Spleen (tissue), 11 donors: ENCODE results near the gene NPTX1. TPM values are rescaled to one million over a fixed set of nuclear protein-coding genes. Genes with fewer than 3 reads are reported as not detected.

Experiments
- DNase-seq: peaks from one replicate; pipeline ENCODE4 v3.0.0-alpha.2; 2020
- H3K27ac ChIP-seq, 8 donors: fragments of 200-600 bp; sonication (generic) in 7 of 8; 1 replicate in 4 of 8; 2 replicates in 4 of 8; pipeline versions ENCODE4 v1.5.0 to v1.8.0; 2016 to 2021; ENCODE audit warnings: inconsistent platforms in 4 of 8, mild to moderate bottlenecking in 4 of 8, moderate library complexity in 1 of 8
- H3K27me3 ChIP-seq, 7 donors: fragments of 200-600 bp; sonication (generic) in 6 of 7; replicated peaks in 1 of 7; 1 replicate in 4 of 7; 2 replicates in 3 of 7; pipeline versions ENCODE4 v1.5.0 to v1.8.0; 2016 to 2021; ENCODE audit warnings: inconsistent platforms in 3 of 7, mild to moderate bottlenecking in 1 of 7
- H3K36me3 ChIP-seq, 6 donors: fragments of 200-600 bp; sonication (generic) in 5 of 6; 1 replicate in 4 of 6; 2 replicates in 2 of 6; pipeline versions ENCODE4 v1.5.0 to v1.8.0; 2016 to 2021; ENCODE audit warnings: inconsistent platforms in 2 of 6
- H3K4me1 ChIP-seq, 6 donors: fragments of 200-600 bp; sonication (generic) in 5 of 6; 1 replicate in 3 of 6; 2 replicates in 3 of 6; pipeline versions ENCODE4 v1.5.0 to v1.8.0; 2016 to 2021; ENCODE audit warnings: inconsistent platforms in 3 of 6
- H3K4me3 ChIP-seq, 8 donors: fragments of 200-600 bp; sonication (generic) in 7 of 8; 1 replicate in 4 of 8; 2 replicates in 4 of 8; pipeline versions ENCODE4 v1.5.0 to v1.8.0; 2016 to 2021; ENCODE audit warnings: inconsistent platforms in 4 of 8, mild to moderate bottlenecking in 4 of 8, moderate library complexity in 2 of 8
- H3K9me3 ChIP-seq, 8 donors: fragments of 200-600 bp; sonication (generic) in 7 of 8; 1 replicate in 4 of 8; 2 replicates in 4 of 8; pipeline versions ENCODE4 v1.5.0 to v1.8.0; 2016 to 2021; ENCODE audit warnings: inconsistent platforms in 4 of 8
- CTCF ChIP-seq, 11 experiments: fragments of 200-600 bp in 7 of 11; fragments of 450-650 bp in 4 of 11; sonication (generic) in 4 of 11; IDR thresholded peaks in 8 of 11; conservative IDR thresholded peaks in 3 of 11; 1 replicate in 7 of 11; 2 replicates in 4 of 11; pipeline versions ENCODE4 v1.4.0 to v1.8.0; 2016 to 2021; ENCODE audit warnings: antibody characterized with exemption in 11 of 11, inconsistent platforms in 4 of 11, mild to moderate bottlenecking in 1 of 11
- POLR2A ChIP-seq, 3 donors: fragments of 450-650 bp; IDR thresholded peaks; one replicate each; pipeline ENCODE4 v1.5.1; 2017; ENCODE audit warnings: antibody characterized with exemption in 3 of 3, mild to moderate bottlenecking in 1 of 3
- POLR2AphosphoS5 ChIP-seq, 3 donors: sonication (generic); formaldehyde crosslinking; IDR thresholded peaks; one replicate each; pipeline ENCODE4 v1.5.1; 2017; ENCODE audit warnings: antibody characterized with exemption in 3 of 3
- WGBS, 5 donors: extraction: QIAGEN DNeasy Blood & Tissue Kit in 3 of 5; methylation state at CpG; one replicate each; pipeline versions ENCODE4 v1.1.5 to v1.1.7; 2013 to 2018; 5-methylcytosine and 5-hydroxymethylcytosine counted together
- intact Hi-C: fragments of 100-400 bp; cut with DNase I; formaldehyde crosslinking; loops from one replicate; pipeline ENCODE4 v1.15.0; 2023; ENCODE audit warnings: low total_unique reads
- polyA plus RNA-seq, 3 donors: library from polyadenylated mRNA; stranded (reverse); fragments of 200-250 nt; gene quantifications; one replicate each; pipeline ENCODE4 v1.2.1, GENCODE V29; 2013
- total RNA-seq, 7 donors: library from RNA; depleted of rRNA in 3 of 7; stranded (reverse); fragments of >200 nt in 3 of 7; fragmentation: NEBNext Ultra II Directional in 4 of 7; extraction: Animal tissue kit (Norgen Biotek cat#: 25700) in 4 of 7; gene quantifications; one replicate each; pipeline versions ENCODE4 v1.1.0 to v1.2.1, GENCODE V29; 2016 to 2021
- donor health status: healthy with polysubstance abuse.
- donor health status: DM: no; HTN: no; CAD: no; lungs with moderate emphysema.
- donor health status: DM: no; HTN: no; CAD: no.
- donor health status: Bipolar disorder and iron deficiency.
- donor health status: healthy.
- donor health status: DM: no; HTN: no; CAD: no.
- donor health status: DM: yes; HTN: yes; CAD: no.

The NPTX1 gene
- total and polyA plus RNA-seq, 10 donors = 0.04 to 14.0 (median 3.6) TPM

- Histone ChIP-seq H3K9me3 (no peaks in the 10 kb centered on the region), H3K36me3 (no peaks in the 10 kb centered on the region), H3K27ac (no peak overlapping the region), H3K4me1 (peaks cover 3 to 38% (median 11%) of the 10 kb centered on the region in 6 donors), H3K27me3 (peaks cover 0 to 86% (median 0%) of the 10 kb centered on the region in 7 donors), H3K4me3 (no peak overlapping the region)
- no peak for TF ChIP-seq POLR2AphosphoS5 (IDR thresholded peaks at IDR 0.05)
- TF ChIP-seq CTCF (IDR thresholded peaks at IDR 0.05 in 8 of 11, conservative IDR thresholded peaks at IDR 0.05 in 3 of 11) = no peak
- no peak for TF ChIP-seq POLR2A (IDR thresholded peaks at IDR 0.05)
- intact Hi-C loops = no loop called here
- WGBS, 5 donors = 69 to 82% (median 74%) methylated on average over 8 to 9 of the region's 9 CpGs
- DNase-seq = no peak
Measured at GRCh38 chr17:80499560-80499959, 23.2 kb upstream of the NPTX1 start.

- no peak overlapping the region for H3K4me3 ChIP-seq
- no peaks in the 10 kb centered on the region for H3K9me3 ChIP-seq
- H3K27me3 ChIP-seq = peaks cover 0 to 86% (median 0%) of the 10 kb centered on the region in 7 donors
- H3K4me1 ChIP-seq = peaks cover 3 to 38% (median 11%) of the 10 kb centered on the region in 6 donors
- H3K36me3 ChIP-seq = no peaks in the 10 kb centered on the region
- TF ChIP-seq POLR2AphosphoS5 (IDR thresholded peaks at IDR 0.05) (no peak), CTCF (IDR thresholded peaks at IDR 0.05 in 8 of 11, conservative IDR thresholded peaks at IDR 0.05 in 3 of 11) (no peak), POLR2A (IDR thresholded peaks at IDR 0.05) (no peak)
- 71 to 86% (median 77%) methylated on average over 7 to 11 of the region's 11 CpGs for WGBS, 5 donors
- H3K27ac ChIP-seq = peak overlapping the region in 3 of 8 donors; percentile 21 to 45 (median 24)
- DNase-seq = no peak
- intact Hi-C loops = no loop called here
Measured at GRCh38 chr17:80498920-80499410, 22.6 kb upstream of the NPTX1 start.

GRCh38 chr17:80498242-80498919 lies 22.0 kb upstream of the NPTX1 start:
- H3K9me3 ChIP-seq = no peaks in the 10 kb centered on the region
- WGBS, 5 donors = 48 to 56% (median 52%) methylated on average over 25 to 30 of the region's 30 CpGs
- TF ChIP-seq CTCF (IDR thresholded peaks at IDR 0.05 in 8 of 11, conservative IDR thresholded peaks at IDR 0.05 in 3 of 11) (no peak), POLR2AphosphoS5 (IDR thresholded peaks at IDR 0.05) (peak in 2 of 3 donors; percentile 40 to 61), POLR2A (IDR thresholded peaks at IDR 0.05) (no peak)
- no peak for DNase-seq
- peaks cover 3 to 38% (median 12%) of the 10 kb centered on the region in 6 donors for H3K4me1 ChIP-seq
- intact Hi-C loops = no loop called here
- H3K27ac ChIP-seq = peak overlapping the region in 5 of 8 donors; percentile 21 to 45 (median 36)
- no peaks in the 10 kb centered on the region for H3K36me3 ChIP-seq
- no peak overlapping the region for H3K4me3 ChIP-seq
- H3K27me3 ChIP-seq = peaks cover 0 to 86% (median 0%) of the 10 kb centered on the region in 7 donors

- no peak for DNase-seq
- Histone ChIP-seq H3K36me3 (no peaks in the 10 kb centered on the region), H3K9me3 (no peaks in the 10 kb centered on the region), H3K4me1 (peaks cover 3 to 38% (median 14%) of the 10 kb centered on the region in 6 donors), H3K27me3 (peaks cover 0 to 85% (median 0%) of the 10 kb centered on the region in 7 donors), H3K27ac (peak overlapping the region in 3 of 8 donors; percentile 24 to 45 (median 36)), H3K4me3 (no peak overlapping the region)
- 60 to 87% (median 70%) methylated on average over 9 to 10 of the region's 10 CpGs for WGBS, 5 donors
- intact Hi-C loops = no loop called here
- no peak for TF ChIP-seq CTCF (IDR thresholded peaks at IDR 0.05 in 8 of 11, conservative IDR thresholded peaks at IDR 0.05 in 3 of 11)
- TF ChIP-seq POLR2AphosphoS5 (IDR thresholded peaks at IDR 0.05) = no peak
- TF ChIP-seq POLR2A (IDR thresholded peaks at IDR 0.05) = no peak
Measured at GRCh38 chr17:80497726-80498241, 21.4 kb upstream of the NPTX1 start.
